ENCODE data around the gene NSD1.

Gene NSD1

DNA sequence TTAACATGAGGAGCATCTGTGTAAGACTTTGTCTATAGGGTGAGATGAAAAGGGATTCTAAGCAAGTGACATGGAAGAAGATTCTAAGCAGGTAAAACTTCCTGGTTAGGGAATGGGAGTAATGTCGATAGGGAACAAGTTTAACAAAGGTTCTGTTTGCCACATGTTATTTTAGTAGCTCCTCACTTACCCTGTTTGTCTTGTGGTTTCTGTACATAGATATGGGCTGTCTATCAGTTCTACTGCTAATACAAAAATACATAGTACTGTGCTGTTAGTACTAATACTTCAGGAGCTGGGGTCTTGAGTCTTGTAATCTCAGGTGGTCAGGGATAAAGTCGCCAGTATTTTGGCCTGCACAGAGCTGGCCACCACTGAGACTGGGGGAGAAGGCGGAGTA, 137.1 kb downstream of the NSD1 start:
- Mint-ChIP-seq H3K36me3 (ENCODE audit: low read depth) (peaks cover 78% of the 10 kb centered on the region), H3K4me1 (no peaks in the 10 kb centered on the region), H3K4me3 (no peak overlapping the region), H3K27ac (no peak overlapping the region), H3K27me3 (ENCODE audit: low read depth, poor library complexity) (no peaks in the 10 kb centered on the region), H3K9me3 (no peaks in the 10 kb centered on the region)
- TF ChIP-seq, protein P1, sequence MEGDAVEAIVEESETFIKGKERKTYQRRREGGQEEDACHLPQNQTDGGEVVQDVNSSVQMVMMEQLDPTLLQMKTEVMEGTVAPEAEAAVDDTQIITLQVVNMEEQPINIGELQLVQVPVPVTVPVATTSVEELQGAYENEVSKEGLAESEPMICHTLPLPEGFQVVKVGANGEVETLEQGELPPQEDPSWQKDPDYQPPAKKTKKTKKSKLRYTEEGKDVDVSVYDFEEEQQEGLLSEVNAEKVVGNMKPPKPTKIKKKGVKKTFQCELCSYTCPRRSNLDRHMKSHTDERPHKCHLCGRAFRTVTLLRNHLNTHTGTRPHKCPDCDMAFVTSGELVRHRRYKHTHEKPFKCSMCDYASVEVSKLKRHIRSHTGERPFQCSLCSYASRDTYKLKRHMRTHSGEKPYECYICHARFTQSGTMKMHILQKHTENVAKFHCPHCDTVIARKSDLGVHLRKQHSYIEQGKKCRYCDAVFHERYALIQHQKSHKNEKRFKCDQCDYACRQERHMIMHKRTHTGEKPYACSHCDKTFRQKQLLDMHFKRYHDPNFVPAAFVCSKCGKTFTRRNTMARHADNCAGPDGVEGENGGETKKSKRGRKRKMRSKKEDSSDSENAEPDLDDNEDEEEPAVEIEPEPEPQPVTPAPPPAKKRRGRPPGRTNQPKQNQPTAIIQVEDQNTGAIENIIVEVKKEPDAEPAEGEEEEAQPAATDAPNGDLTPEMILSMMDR (IDR thresholded peaks at IDR 0.05): no peak
- DNase-seq: no peak

DNA sequence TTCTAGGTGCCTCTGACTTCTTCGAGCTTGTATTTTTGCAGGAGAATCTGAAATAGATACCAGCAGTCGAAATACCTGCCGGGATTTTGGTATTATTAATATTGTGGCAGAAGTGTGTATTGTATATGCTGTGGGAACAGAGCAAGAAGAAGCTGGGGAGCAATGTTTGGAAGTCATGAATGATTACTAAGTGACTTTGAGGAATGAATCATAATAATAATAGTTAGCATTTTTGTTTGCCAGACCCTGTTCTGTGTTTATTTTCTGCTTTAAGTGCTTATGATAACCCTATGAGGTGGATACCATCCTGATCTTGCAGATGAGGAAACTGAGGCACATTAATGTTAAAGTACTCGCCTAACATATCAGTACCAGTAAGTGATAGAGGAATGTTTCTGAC, 137.5 kb downstream of the NSD1 start:
- Mint-ChIP-seq H3K4me1 (no peaks in the 10 kb centered on the region), H3K4me3 (no peak overlapping the region), H3K27me3 (ENCODE audit: low read depth, poor library complexity) (no peaks in the 10 kb centered on the region), H3K9me3 (no peaks in the 10 kb centered on the region), H3K36me3 (ENCODE audit: low read depth) (peaks cover 76% of the 10 kb centered on the region), H3K27ac (no peak overlapping the region)
- TF ChIP-seq, protein P1 (IDR thresholded peaks at IDR 0.05): no peak
- no peak for DNase-seq

DNA sequence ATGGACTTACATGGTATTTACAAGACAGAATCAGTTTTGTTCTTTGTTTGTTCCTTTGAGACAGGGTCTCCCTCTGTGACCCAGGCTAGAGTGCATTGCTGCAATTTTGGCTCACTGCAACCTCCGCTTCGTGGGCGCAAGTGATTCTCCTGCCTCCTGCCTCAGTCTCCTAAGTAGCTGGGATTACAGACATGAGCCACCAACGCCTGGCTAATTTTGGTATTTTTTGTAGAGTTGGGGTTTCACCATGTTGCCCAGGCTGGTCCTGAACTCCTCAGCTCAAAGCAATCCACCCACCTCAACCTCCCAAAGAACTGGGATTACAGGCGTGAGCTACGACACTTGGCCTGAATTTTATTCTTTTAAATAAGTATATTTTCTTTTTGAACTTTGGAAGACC, 142.3 kb downstream of the NSD1 start:
- no peak overlapping the region for H3K4me3 Mint-ChIP-seq
- no peaks in the 10 kb centered on the region for H3K27me3 Mint-ChIP-seq (ENCODE audit: low read depth, poor library complexity)
- no peaks in the 10 kb centered on the region for H3K4me1 Mint-ChIP-seq
- H3K36me3 Mint-ChIP-seq (ENCODE audit: low read depth): peaks cover 77% of the 10 kb centered on the region
- H3K9me3 Mint-ChIP-seq: no peaks in the 10 kb centered on the region
- no peak overlapping the region for H3K27ac Mint-ChIP-seq
- TF ChIP-seq, protein P1 (IDR thresholded peaks at IDR 0.05): no peak
- no peak for DNase-seq

DNA sequence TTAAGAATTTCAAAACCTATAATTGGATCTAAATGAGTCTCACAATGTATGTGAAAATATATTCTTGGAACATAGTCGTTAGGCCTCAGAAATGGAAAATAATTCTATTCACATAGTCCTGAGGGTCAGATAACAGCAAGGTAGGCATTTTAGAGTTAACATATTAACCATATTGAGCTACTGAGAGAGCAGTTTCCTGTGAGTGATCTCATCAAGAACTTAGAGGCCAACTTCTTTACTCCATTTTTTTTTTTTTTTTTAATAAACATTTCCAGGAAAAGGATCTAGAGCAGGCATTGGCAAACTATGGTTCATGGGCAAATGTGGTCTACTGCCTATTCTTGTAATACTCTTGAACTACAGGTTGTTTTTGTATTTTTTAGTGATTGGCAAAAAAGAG, 143.3 kb downstream of the NSD1 start:
- H3K27me3 Mint-ChIP-seq (ENCODE audit: low read depth, poor library complexity): no peaks in the 10 kb centered on the region
- no peak overlapping the region for H3K27ac Mint-ChIP-seq
- H3K4me3 Mint-ChIP-seq: no peak overlapping the region
- DNase-seq: no peak
- no peaks in the 10 kb centered on the region for H3K9me3 Mint-ChIP-seq
- TF ChIP-seq, protein P1 (IDR thresholded peaks at IDR 0.05): no peak
- H3K36me3 Mint-ChIP-seq (ENCODE audit: low read depth): peaks cover 80% of the 10 kb centered on the region
- H3K4me1 Mint-ChIP-seq: no peaks in the 10 kb centered on the region

DNA sequence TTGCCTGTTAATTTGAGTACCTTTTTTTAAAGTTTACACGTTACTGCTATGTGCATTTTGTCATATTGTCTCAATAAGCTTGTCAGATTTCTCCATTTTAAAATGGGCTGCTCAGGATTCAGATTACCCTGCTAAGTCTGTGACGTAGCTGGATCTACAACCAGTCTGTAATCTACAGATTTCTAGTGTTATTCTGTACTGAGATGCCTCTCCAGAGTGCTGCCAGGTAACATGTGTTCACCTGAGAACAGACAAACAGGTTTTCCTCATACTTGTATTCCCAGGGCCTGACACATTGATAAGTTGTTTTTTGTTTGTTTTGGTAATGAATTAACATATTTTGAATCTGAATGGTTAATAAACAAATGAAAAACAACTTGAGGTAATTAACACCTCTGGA, 154.6 kb downstream of the NSD1 start:
- no peak overlapping the region for H3K4me3 Mint-ChIP-seq
- no peaks in the 10 kb centered on the region for H3K9me3 Mint-ChIP-seq
- peaks cover 62% of the 10 kb centered on the region for H3K36me3 Mint-ChIP-seq (ENCODE audit: low read depth)
- TF ChIP-seq, protein P1 (IDR thresholded peaks at IDR 0.05): no peak
- H3K4me1 Mint-ChIP-seq: no peaks in the 10 kb centered on the region
- no peak for DNase-seq
- no peaks in the 10 kb centered on the region for H3K27me3 Mint-ChIP-seq (ENCODE audit: low read depth, poor library complexity)
- no peak overlapping the region for H3K27ac Mint-ChIP-seq

DNA sequence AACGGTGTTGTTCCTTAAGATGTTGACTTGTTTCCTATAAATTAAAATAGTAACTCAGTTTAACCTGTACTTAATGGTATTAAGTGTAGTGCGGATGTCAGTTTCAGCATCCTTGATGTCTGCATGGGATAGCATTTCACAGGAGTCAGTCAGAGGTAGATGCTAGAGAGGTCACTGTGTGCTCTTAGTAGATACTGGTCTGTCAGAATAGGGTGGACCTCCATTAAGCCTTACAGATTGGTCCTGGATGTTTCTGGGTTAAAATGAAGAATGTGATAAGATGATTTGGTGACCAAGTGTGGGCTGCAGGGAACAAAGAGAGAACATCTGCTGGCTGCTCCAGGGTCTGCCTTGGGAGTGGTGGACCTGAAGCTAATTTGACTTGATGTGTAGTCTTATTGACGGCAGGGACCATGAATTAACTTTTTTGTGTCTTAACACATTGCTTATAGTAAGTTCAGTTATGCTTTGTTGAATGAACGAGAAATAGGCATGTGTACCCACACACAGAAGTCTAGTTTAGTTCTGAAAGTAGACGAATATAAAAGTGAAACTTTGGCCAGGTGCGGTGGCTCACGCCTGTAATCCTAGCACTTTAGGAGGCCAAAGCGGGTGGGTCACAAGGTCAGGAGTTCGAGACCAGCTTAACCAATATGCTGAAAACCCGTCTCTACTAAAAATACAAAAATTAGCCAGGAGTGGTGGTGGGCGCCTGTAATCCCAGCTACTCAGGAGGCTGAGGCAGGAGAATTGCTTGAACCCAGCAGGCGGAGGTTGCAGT, 157.4 kb downstream of the NSD1 start:
- no peak overlapping the region for H3K27ac Mint-ChIP-seq
- DNase-seq: no peak
- no peaks in the 10 kb centered on the region for H3K9me3 Mint-ChIP-seq
- no peaks in the 10 kb centered on the region for H3K27me3 Mint-ChIP-seq (ENCODE audit: low read depth, poor library complexity)
- H3K4me3 Mint-ChIP-seq: no peak overlapping the region
- H3K36me3 Mint-ChIP-seq (ENCODE audit: low read depth): peaks cover 67% of the 10 kb centered on the region
- TF ChIP-seq, protein P1 (IDR thresholded peaks at IDR 0.05): no peak
- H3K4me1 Mint-ChIP-seq: no peaks in the 10 kb centered on the region

All from nephron progenitor cell (in vitro differentiated cells).